Lower leg skin (tissue), 3 donors: ENCODE measurements around the gene PLXDC1.

Source experiments
- POLR2A ChIP-seq, 2 donors: fragments of 450-650 bp; IDR thresholded peaks; one replicate each; pipeline ENCODE4 v1.6.1; 2016 to 2017; ENCODE audit warnings: antibody characterized with exemption in 2 of 2, mild to moderate bottlenecking in 1 of 2, moderate library complexity in 1 of 2
- TF ChIP-seq, protein P1 (sequence below), 3 donors: fragments of 450-650 bp; IDR thresholded peaks; one replicate each; pipeline ENCODE4 v1.5.1; 2016; ENCODE audit warnings: antibody characterized with exemption in 3 of 3, mild to moderate bottlenecking in 3 of 3, moderate library complexity in 2 of 3

DNA sequence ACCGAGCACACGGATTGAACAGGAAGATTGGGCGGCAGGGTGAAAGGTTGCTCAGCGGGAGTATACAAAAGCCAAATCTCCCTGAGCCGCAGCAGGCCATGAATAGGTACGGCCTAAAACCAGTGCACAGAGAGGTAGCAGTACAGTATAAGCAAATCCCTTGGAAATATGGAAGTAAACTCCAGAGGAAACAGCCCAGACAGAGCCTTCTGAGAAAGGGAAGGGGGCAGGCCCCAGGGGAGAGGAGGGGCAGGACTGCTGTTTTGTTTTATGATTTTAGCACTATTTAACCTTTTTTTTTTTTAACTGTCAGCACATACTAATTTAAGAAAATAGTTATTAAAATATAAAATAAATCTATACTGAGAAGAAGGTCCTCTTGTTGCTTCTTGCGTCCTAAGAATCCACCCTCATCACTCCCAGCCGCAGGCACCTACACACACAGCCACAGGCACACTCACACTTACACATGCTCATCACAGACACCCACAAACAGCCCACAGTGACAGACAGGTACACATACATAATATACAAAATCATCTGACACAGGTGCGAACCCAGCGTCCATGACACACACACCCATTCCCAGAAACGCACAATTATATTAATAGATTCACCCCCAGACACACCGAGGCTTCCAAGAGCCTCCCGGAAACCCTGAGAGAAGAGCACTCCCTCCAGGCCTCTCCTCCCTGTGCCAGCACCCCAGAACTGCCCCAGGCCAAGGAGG is 12.8 kb downstream of the PLXDC1 start:
- TF ChIP-seq, protein P1, sequence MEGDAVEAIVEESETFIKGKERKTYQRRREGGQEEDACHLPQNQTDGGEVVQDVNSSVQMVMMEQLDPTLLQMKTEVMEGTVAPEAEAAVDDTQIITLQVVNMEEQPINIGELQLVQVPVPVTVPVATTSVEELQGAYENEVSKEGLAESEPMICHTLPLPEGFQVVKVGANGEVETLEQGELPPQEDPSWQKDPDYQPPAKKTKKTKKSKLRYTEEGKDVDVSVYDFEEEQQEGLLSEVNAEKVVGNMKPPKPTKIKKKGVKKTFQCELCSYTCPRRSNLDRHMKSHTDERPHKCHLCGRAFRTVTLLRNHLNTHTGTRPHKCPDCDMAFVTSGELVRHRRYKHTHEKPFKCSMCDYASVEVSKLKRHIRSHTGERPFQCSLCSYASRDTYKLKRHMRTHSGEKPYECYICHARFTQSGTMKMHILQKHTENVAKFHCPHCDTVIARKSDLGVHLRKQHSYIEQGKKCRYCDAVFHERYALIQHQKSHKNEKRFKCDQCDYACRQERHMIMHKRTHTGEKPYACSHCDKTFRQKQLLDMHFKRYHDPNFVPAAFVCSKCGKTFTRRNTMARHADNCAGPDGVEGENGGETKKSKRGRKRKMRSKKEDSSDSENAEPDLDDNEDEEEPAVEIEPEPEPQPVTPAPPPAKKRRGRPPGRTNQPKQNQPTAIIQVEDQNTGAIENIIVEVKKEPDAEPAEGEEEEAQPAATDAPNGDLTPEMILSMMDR (IDR thresholded peaks at IDR 0.05) = no peak
- TF ChIP-seq POLR2A (IDR thresholded peaks at IDR 0.05) = no peak
